Esophagus mucosa (tissue), 1 donor: ENCODE measurements around the gene SENP6. TPM values are rescaled to one million over a fixed set of nuclear protein-coding genes. Genes with fewer than 3 reads are reported as not detected.

Source experiments
- ATAC-seq: fragments of 200-7000 bp; cut with Tn5 transposase; one replicate; pipeline ENCODE4 v1.9.1; 2020
- total RNA-seq: library from RNA; stranded (reverse); gene quantifications from one replicate; pipeline ENCODE4 v1.2.4, GENCODE V29; 2023
- donor health status: DM: yes; HTN: yes; CAD: no.

The SENP6 gene
- total RNA-seq, 1 donor from 2014 or later = 47.0 TPM

- no peak for ATAC-seq
Measured at GRCh38 chr6:75748003-75748742, 146.5 kb downstream of the SENP6 start.

- peak; percentile 89 for ATAC-seq
Measured at GRCh38 chr6:75748743-75749538, 147.3 kb downstream of the SENP6 start, which contains the start of gene MYO6. Gene MYO6, plus strand, starts transcription at chr6:75749239. Its CDS starts 68,309 bp downstream, at chr6:75817548.

GRCh38 chr6:75751443-75751842 is 149.8 kb downstream of the SENP6 start:
- ATAC-seq = no peak

- ATAC-seq = no peak
Measured at GRCh38 chr6:75752365-75752764, 150.7 kb downstream of the SENP6 start.

GRCh38 chr6:75755704-75756103 is 154.0 kb downstream of the SENP6 start:
- ATAC-seq = no peak

- no peak for ATAC-seq
Measured at GRCh38 chr6:75757295-75757694, 155.6 kb downstream of the SENP6 start.

- no peak for ATAC-seq
Measured at GRCh38 chr6:75758061-75758460, 156.4 kb downstream of the SENP6 start.

- no peak for ATAC-seq
Measured at GRCh38 chr6:75759207-75759606, 157.5 kb downstream of the SENP6 start.

- no peak for ATAC-seq
Measured at GRCh38 chr6:75760320-75760719, 158.6 kb downstream of the SENP6 start.

- ATAC-seq = no peak
Measured at GRCh38 chr6:75761489-75761888, 159.8 kb downstream of the SENP6 start.

- ATAC-seq = no peak
Measured at GRCh38 chr6:75762063-75762462, 160.4 kb downstream of the SENP6 start.

- no peak for ATAC-seq
Measured at GRCh38 chr6:75766387-75766786, 164.7 kb downstream of the SENP6 start.

Other genes starting within 250 kb of the SENP6 start
- 0.60 TPM for gene FILIP1, start 108.1 kb upstream of the SENP6 start, total RNA-seq
- 37.4 TPM for gene MYO6, start 147.4 kb downstream of the SENP6 start, total RNA-seq